ENCODE data around the gene CERS6. TPM values are rescaled to one million over a fixed set of nuclear protein-coding genes. Genes with fewer than 3 reads are reported as not detected.

CERS6 gene
- total and polyA plus RNA-seq, 2 of the 8 experiments (the other 6 are each of a cell fraction or from before 2014, with no cell fraction given) = 6.8 to 28.2 TPM

DNA sequence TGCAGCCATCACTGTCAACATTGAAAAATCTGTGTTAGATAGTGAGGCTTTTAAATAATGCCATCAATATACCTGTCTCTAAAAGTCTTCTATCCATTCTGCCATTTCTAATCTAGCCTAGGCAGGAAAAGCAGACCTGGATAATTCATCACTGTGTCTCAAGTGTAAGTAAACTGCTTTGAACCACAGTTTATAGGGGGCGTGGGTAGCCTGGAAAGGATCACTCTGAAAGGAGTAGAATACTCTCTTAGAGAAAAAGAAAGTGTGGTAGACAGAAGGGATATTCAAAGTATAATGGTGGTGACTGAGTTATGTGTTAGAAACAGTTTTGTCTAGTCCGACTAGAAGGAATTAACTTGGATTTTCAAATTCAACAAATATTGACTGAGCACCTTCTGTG lies 40.8 kb downstream of the CERS6 start:
- Histone ChIP-seq H3K4me1 (replicated peaks in 1 of 4; ENCODE audit: control insufficient read depth in 3 of 4, insufficient read depth in 4 of 4, low read length in 3 of 4) (peaks cover 0 to 6% (median 0%) of the 10 kb centered on the region in 4 experiments; a peak in 1 of 7 replicates), H2BK5ac (ENCODE audit: low read depth, low read length) (no peak overlapping the region), H3K79me2 (ENCODE audit: control insufficient read depth in 1 of 2, insufficient read depth in 2 of 2, low read length in 2 of 2) (peaks cover 2 to 64% of the 10 kb centered on the region in 2 experiments; a peak in 3 of 4 replicates), H2BK15ac (ENCODE audit: low read length) (no peak overlapping the region), H3K4me2 (ENCODE audit: insufficient read depth in 1 of 2, low read depth in 2 of 2, low read length in 2 of 2) (no peak overlapping the region), H3K18ac (ENCODE audit: extremely low read depth, low read length) (no peak overlapping the region), H4K20me1 (replicated peaks in 1 of 2; ENCODE audit: control insufficient read depth in 1 of 2, insufficient read depth in 2 of 2, low read length in 2 of 2) (no peaks in the 10 kb centered on the region), H4K91ac (replicated peaks; ENCODE audit: insufficient read length, low read length) (no peak overlapping the region), H3K23ac (ENCODE audit: insufficient read length) (no peak overlapping the region), H3K56ac (replicated peaks; ENCODE audit: insufficient read length, low read depth, low read length) (no peak overlapping the region), H3K27me3 (replicated peaks in 1 of 4; ENCODE audit: control insufficient read depth in 3 of 4, extremely low read depth in 1 of 4, insufficient read depth in 3 of 4, low read length in 3 of 4) (no peaks in the 10 kb centered on the region), H3K4ac (replicated peaks; ENCODE audit: insufficient read length, low read depth, low read length) (no peak overlapping the region), H3K23me2 (ENCODE audit: low read depth, low read length) (no peaks in the 10 kb centered on the region; the same call in 1 of the 2 replicates), H2BK120ac (replicated peaks; ENCODE audit: low read depth, low read length) (no peak overlapping the region), H3K4me3 (ENCODE audit: extremely low read depth in 1 of 4, insufficient read depth in 2 of 4, low read depth in 3 of 4, low read length in 4 of 4) (no peak overlapping the region), H3K14ac (ENCODE audit: insufficient read length) (no peak overlapping the region), H3K9me3 (ENCODE audit: insufficient read depth in 2 of 2, low read depth in 1 of 2, low read length in 1 of 2) (no peaks in the 10 kb centered on the region), H3K36me3 (ENCODE audit: control insufficient read depth in 2 of 4, insufficient read depth in 4 of 4, low read length in 3 of 4) (peaks cover 0 to 3% (median 0%) of the 10 kb centered on the region in 4 experiments; a peak in 1 of 8 replicates), H3K79me1 (ENCODE audit: low read depth, low read length) (peaks cover 6% of the 10 kb centered on the region; the same call in 1 of the 2 replicates), H3K27ac (ENCODE audit: low read depth, low read length) (no peak overlapping the region), H2BK12ac (ENCODE audit: low read depth, low read length) (no peak overlapping the region), H2BK20ac (ENCODE audit: low read length) (no peak overlapping the region), H2AFZ (ENCODE audit: low read length) (no peak overlapping the region), H4K5ac (ENCODE audit: insufficient read length, low read depth, low read length) (no peak overlapping the region), H4K8ac (ENCODE audit: extremely low read depth, insufficient read depth, low read length) (no peak overlapping the region), H3K9ac (replicated peaks in 1 of 4; ENCODE audit: extremely low read depth in 1 of 4, low read depth in 3 of 4, low read length in 3 of 4) (no peak overlapping the region), H2AK5ac (ENCODE audit: low read depth, low read length) (no peak overlapping the region)
- FAIRE-seq = no peak
- no peak for TF ChIP-seq BCL11A (IDR thresholded peaks at IDR 0.05; ENCODE audit: low read depth in 2 of 2, low read length in 2 of 2)
- TF ChIP-seq JUND (IDR thresholded peaks at IDR 0.05; ENCODE audit: low read length) = no peak
- no peak for TF ChIP-seq CREB1 (IDR thresholded peaks at IDR 0.05)
- no peak for TF ChIP-seq TCF12 (IDR thresholded peaks at IDR 0.05; ENCODE audit: low read depth, low read length)
- TF ChIP-seq SAP30 (IDR thresholded peaks at IDR 0.05; ENCODE audit: insufficient read depth, insufficient replicate concordance, low read length) = no peak
- TF ChIP-seq GABPA (IDR thresholded peaks at IDR 0.05; ENCODE audit: borderline replicate concordance, insufficient read depth, low read length) = no peak
- no peak for TF ChIP-seq KDM1A (IDR thresholded peaks at IDR 0.05; ENCODE audit: borderline replicate concordance, low read length)
- no peak for TF ChIP-seq TBP (IDR thresholded peaks at IDR 0.05; ENCODE audit: low read depth, low read length)
- CTCF ChIA-PET (ENCODE audit: partially characterized antibody) = interaction anchor here (0.9 to 2.1 kb wide), 2 partner anchors 14 to 150 kb away, joined by 4 to 6 read pairs; no protein-coding TSS in a partner anchor
- DNase-seq (ENCODE audit: low read depth in 1 of 2, low spot score in 2 of 2) = no peak
- WGBS, 2 experiments (ENCODE audit: extremely low coverage in 1 of 2, insufficient coverage in 1 of 2, insufficient read length in 1 of 2, insufficient replicate concordance in 2 of 2, low coverage in 1 of 2, low lambda C conversion rate in 2 of 2, missing lambda C conversion rate in 1 of 2) = 77% methylated on average over 2 of the region's 2 CpGs; no CpG with 5 or more reads in 1 of the 2 experiments
- POLR2A ChIA-PET (ENCODE audit: partially characterized antibody) = no interaction called here
